ENCODE results near the gene ARMS2.

Gene ARMS2

GRCh38 chr10:122468926-122469781, 14.7 kb downstream of the ARMS2 start:
- peak in 11 of 58 donors; percentile 28 to 81 (median 45) for DNase-seq

- no peak for DNase-seq
These were observed 15.4 kb downstream of the ARMS2 start for GRCh38 chr10:122469848-122470247.

GRCh38 chr10:122471531-122472177, 17.2 kb downstream of the ARMS2 start:
- no peak for DNase-seq

GRCh38 chr10:122473116-122473515, 18.7 kb downstream of the ARMS2 start:
- DNase-seq: no peak

- peak in 12 of 58 donors; percentile 33 to 83 (median 56) for DNase-seq
These were observed 19.8 kb downstream of the ARMS2 start for GRCh38 chr10:122474131-122474818.

- DNase-seq: peak in 50 of 58 donors; percentile 38 to 91 (median 74)
These were observed 20.6 kb downstream of the ARMS2 start for GRCh38 chr10:122475100-122475499.

GRCh38 chr10:122475591-122476332, 21.3 kb downstream of the ARMS2 start:
- DNase-seq: peak in 6 of 58 donors; percentile 30 to 79 (median 59)

- DNase-seq: no peak
These were observed 21.9 kb downstream of the ARMS2 start for GRCh38 chr10:122476333-122476695.

- no peak for DNase-seq
These were observed 23.0 kb downstream of the ARMS2 start for GRCh38 chr10:122477436-122477835.

- DNase-seq: peak in 44 of 58 donors; percentile 21 to 93 (median 54)
These were observed 24.5 kb downstream of the ARMS2 start for GRCh38 chr10:122478971-122479370.

- DNase-seq: no peak
These were observed 25.8 kb downstream of the ARMS2 start for GRCh38 chr10:122480146-122480833.

GRCh38 chr10:122481296-122482056, 27.0 kb downstream of the ARMS2 start:
- no peak for DNase-seq

GRCh38 chr10:122484276-122485060, 30.0 kb downstream of the ARMS2 start:
- DNase-seq: no peak

GRCh38 chr10:122485670-122486069, 31.2 kb downstream of the ARMS2 start:
- DNase-seq: peak in 21 of 58 donors; percentile 25 to 75 (median 41)

GRCh38 chr10:122486406-122487080, 32.1 kb downstream of the ARMS2 start:
- DNase-seq: no peak

- peak in 18 of 58 donors; percentile 19 to 61 (median 37) for DNase-seq
These were observed 32.8 kb downstream of the ARMS2 start for GRCh38 chr10:122487174-122487765.

GRCh38 chr10:122490268-122490667, 35.8 kb downstream of the ARMS2 start:
- DNase-seq: peak in 1 of 58 donors; percentile 7
